ENCODE data around the gene TALDO1. TPM values are rescaled to one million over a fixed set of nuclear protein-coding genes. Genes with fewer than 3 reads are reported as not detected.

TALDO1 gene
- 427 to 504 TPM (median 430 TPM) in 5 replicates for total RNA-seq (2022; extraction: Qiagen RNA extraction; ENCODE audit: low read depth)

GRCh38 chr11:747158-748006, at the start of gene TALDO1:
Gene TALDO1 (plus strand): TSS chr11:747464. CDS start chr11:747482, 18 bp downstream.

GRCh38 chr11:705646-706438, 41.4 kb upstream of the TALDO1 start, which contains the start of gene EPS8L2:
Gene EPS8L2 (plus strand): TSS chr11:706231. CDS start chr11:709408, 3,177 bp downstream.

GRCh38 chr11:777288-778255, 30.3 kb downstream of the TALDO1 start, which contains the start of gene GATD1:
Gene GATD1 (minus strand): TSS chr11:777487. CDS start chr11:777462, 25 bp downstream.

GRCh38 chr11:789943-790342, 42.7 kb downstream of the TALDO1 start, which contains the start of gene CEND1:
Gene CEND1 (minus strand): TSS chr11:790090. CDS start chr11:788576, 1,514 bp downstream.

GRCh38 chr11:798093-798713, 50.9 kb downstream of the TALDO1 start, which contains the start of gene SLC25A22:
Gene SLC25A22 (minus strand): TSS chr11:798281. CDS start chr11:795006, 3,275 bp downstream.

GRCh38 chr11:809287-810039, 62.2 kb downstream of the TALDO1 start, which contains the start of gene RPLP2:
Gene RPLP2 (plus strand): TSS chr11:809967. CDS start chr11:810235, 268 bp downstream.

Other genes with a start within 250 kb of the TALDO1 start
- 132 to 175 TPM (median 155 TPM) in 5 replicates for gene RNH1, start 240.2 kb upstream of the TALDO1 start, total RNA-seq (2022; extraction: Qiagen RNA extraction; ENCODE audit: low read depth)
- gene HRAS, start 211.9 kb upstream of the TALDO1 start, total RNA-seq (2022; extraction: Qiagen RNA extraction; ENCODE audit: low read depth) = 108 to 150 TPM (median 128 TPM) in 5 replicates
- gene LRRC56, start 209.9 kb upstream of the TALDO1 start, total RNA-seq (2022; extraction: Qiagen RNA extraction; ENCODE audit: low read depth) = 0.40 to 0.70 TPM (median 0.55 TPM) in 5 replicates
- gene LMNTD2, start 186.7 kb upstream of the TALDO1 start, total RNA-seq (2022; extraction: Qiagen RNA extraction; ENCODE audit: low read depth) = 2.1 to 2.9 TPM (median 2.2 TPM) in 5 replicates
- gene RASSF7, start 186.5 kb upstream of the TALDO1 start, total RNA-seq (2022; extraction: Qiagen RNA extraction; ENCODE audit: low read depth) = 30.2 to 36.0 TPM (median 31.5 TPM) in 5 replicates
- gene PHRF1, start 171.0 kb upstream of the TALDO1 start, total RNA-seq (2022; extraction: Qiagen RNA extraction; ENCODE audit: low read depth) = 28.2 to 38.2 TPM (median 34.3 TPM) in 5 replicates
- 4.0 to 7.8 TPM (median 6.7 TPM) in 5 replicates for gene IRF7, start 131.5 kb upstream of the TALDO1 start, total RNA-seq (2022; extraction: Qiagen RNA extraction; ENCODE audit: low read depth)
- gene CDHR5, start 122.5 kb upstream of the TALDO1 start, total RNA-seq (2022; extraction: Qiagen RNA extraction; ENCODE audit: low read depth) = 0.02 to 0.05 TPM in 2 of 5 replicates, not detected in the others
- not detected in 5 replicates for gene SCT, start 120.3 kb upstream of the TALDO1 start, total RNA-seq (2022; extraction: Qiagen RNA extraction; ENCODE audit: low read depth)
- gene DRD4, start 110.2 kb upstream of the TALDO1 start, total RNA-seq (2022; extraction: Qiagen RNA extraction; ENCODE audit: low read depth) = 0.17 to 0.43 TPM (median 0.24 TPM) in 5 replicates
- 23.3 to 39.2 TPM (median 31.9 TPM) in 5 replicates for gene DEAF1, start 52.2 kb upstream of the TALDO1 start, total RNA-seq (2022; extraction: Qiagen RNA extraction; ENCODE audit: low read depth)
- gene TMEM80, start 51.6 kb upstream of the TALDO1 start, total RNA-seq (2022; extraction: Qiagen RNA extraction; ENCODE audit: low read depth) = 8.4 to 10.9 TPM (median 9.5 TPM) in 5 replicates
- 71.0 to 121 TPM (median 114 TPM) in 5 replicates for gene EPS8L2, start 41.2 kb upstream of the TALDO1 start, total RNA-seq (2022; extraction: Qiagen RNA extraction; ENCODE audit: low read depth)
- 37.5 to 49.3 TPM (median 45.9 TPM) in 5 replicates for gene GATD1, start 30.0 kb downstream of the TALDO1 start, total RNA-seq (2022; extraction: Qiagen RNA extraction; ENCODE audit: low read depth)
- gene CEND1, start 42.6 kb downstream of the TALDO1 start, total RNA-seq (2022; extraction: Qiagen RNA extraction; ENCODE audit: low read depth) = 0.81 to 2.3 TPM (median 1.6 TPM) in 5 replicates
- gene SLC25A22, start 50.8 kb downstream of the TALDO1 start, total RNA-seq (2022; extraction: Qiagen RNA extraction; ENCODE audit: low read depth) = 24.3 to 40.1 TPM (median 33.7 TPM) in 5 replicates
- 9.7 to 16.8 TPM (median 13.3 TPM) in 5 replicates for gene PIDD1, start 57.8 kb downstream of the TALDO1 start, total RNA-seq (2022; extraction: Qiagen RNA extraction; ENCODE audit: low read depth)
- 1,681 to 2,398 TPM (median 2,293 TPM) in 5 replicates for gene RPLP2, start 62.5 kb downstream of the TALDO1 start, total RNA-seq (2022; extraction: Qiagen RNA extraction; ENCODE audit: low read depth)
- gene PNPLA2, start 71.5 kb downstream of the TALDO1 start, total RNA-seq (2022; extraction: Qiagen RNA extraction; ENCODE audit: low read depth) = 40.4 to 57.7 TPM (median 52.1 TPM) in 5 replicates
- 3.1 to 4.7 TPM (median 3.6 TPM) in 5 replicates for gene CRACR2B, start 80.5 kb downstream of the TALDO1 start, total RNA-seq (2022; extraction: Qiagen RNA extraction; ENCODE audit: low read depth)
- 728 to 834 TPM (median 790 TPM) in 5 replicates for gene CD151, start 85.5 kb downstream of the TALDO1 start, total RNA-seq (2022; extraction: Qiagen RNA extraction; ENCODE audit: low read depth)
- 546 to 649 TPM (median 614 TPM) in 5 replicates for gene POLR2L, start 95.1 kb downstream of the TALDO1 start, total RNA-seq (2022; extraction: Qiagen RNA extraction; ENCODE audit: low read depth)
- 132 to 188 TPM (median 168 TPM) in 5 replicates for gene TSPAN4, start 95.4 kb downstream of the TALDO1 start, total RNA-seq (2022; extraction: Qiagen RNA extraction; ENCODE audit: low read depth)
- gene CHID1, start 163.3 kb downstream of the TALDO1 start, total RNA-seq (2022; extraction: Qiagen RNA extraction; ENCODE audit: low read depth) = 74.3 to 81.3 TPM (median 76.0 TPM) in 5 replicates
- 28.5 to 41.5 TPM (median 36.3 TPM) in 5 replicates for gene AP2A2, start 178.4 kb downstream of the TALDO1 start, total RNA-seq (2022; extraction: Qiagen RNA extraction; ENCODE audit: low read depth)

Data from A549 treated with DMSO at 1 μM for 4 hours (cell line).